BLaER1 (cell line): ENCODE results near the gene FMN2.
"Not testable (repeated sequence)": the region's sequence is repeated elsewhere in the genome, so short reads cannot be mapped to it uniquely, and the experiment has no call there.

Source experiments
- H3K27ac ChIP-seq: shearing (Covaris generic); formaldehyde crosslinking; 2 replicates; pipeline ENCODE4 v1.8.1; 2022
- H3K27me3 ChIP-seq: shearing (Covaris generic); formaldehyde crosslinking; 2 replicates; pipeline ENCODE4 v1.8.1; 2022
- H3K36me3 ChIP-seq: shearing (Covaris generic); formaldehyde crosslinking; 2 replicates; pipeline ENCODE4 v1.8.1; 2022
- H3K4me1 ChIP-seq: shearing (Covaris generic); formaldehyde crosslinking; 2 replicates; pipeline ENCODE4 v1.8.1; 2022
- H3K4me2 ChIP-seq: shearing (Covaris generic); formaldehyde crosslinking; 2 replicates; pipeline ENCODE4 v1.8.1; 2022
- H3K4me3 ChIP-seq: shearing (Covaris generic); formaldehyde crosslinking; 2 replicates; pipeline ENCODE4 v1.8.1; 2022
- H3K9ac ChIP-seq: shearing (Covaris generic); formaldehyde crosslinking; 2 replicates; pipeline ENCODE4 v1.8.1; 2022
- H3K9me3 ChIP-seq: shearing (Covaris generic); formaldehyde crosslinking; 2 replicates; pipeline ENCODE4 v1.8.1; 2022
- H4K20me1 ChIP-seq: shearing (Covaris generic); formaldehyde crosslinking; 2 replicates; pipeline ENCODE4 v1.8.1; 2022
- Cebpa-rat ChIP-seq: shearing (Covaris generic); IDR thresholded peaks from 2 replicates; pipeline ENCODE4 v1.8.1; 2022

The FMN2 gene

DNA sequence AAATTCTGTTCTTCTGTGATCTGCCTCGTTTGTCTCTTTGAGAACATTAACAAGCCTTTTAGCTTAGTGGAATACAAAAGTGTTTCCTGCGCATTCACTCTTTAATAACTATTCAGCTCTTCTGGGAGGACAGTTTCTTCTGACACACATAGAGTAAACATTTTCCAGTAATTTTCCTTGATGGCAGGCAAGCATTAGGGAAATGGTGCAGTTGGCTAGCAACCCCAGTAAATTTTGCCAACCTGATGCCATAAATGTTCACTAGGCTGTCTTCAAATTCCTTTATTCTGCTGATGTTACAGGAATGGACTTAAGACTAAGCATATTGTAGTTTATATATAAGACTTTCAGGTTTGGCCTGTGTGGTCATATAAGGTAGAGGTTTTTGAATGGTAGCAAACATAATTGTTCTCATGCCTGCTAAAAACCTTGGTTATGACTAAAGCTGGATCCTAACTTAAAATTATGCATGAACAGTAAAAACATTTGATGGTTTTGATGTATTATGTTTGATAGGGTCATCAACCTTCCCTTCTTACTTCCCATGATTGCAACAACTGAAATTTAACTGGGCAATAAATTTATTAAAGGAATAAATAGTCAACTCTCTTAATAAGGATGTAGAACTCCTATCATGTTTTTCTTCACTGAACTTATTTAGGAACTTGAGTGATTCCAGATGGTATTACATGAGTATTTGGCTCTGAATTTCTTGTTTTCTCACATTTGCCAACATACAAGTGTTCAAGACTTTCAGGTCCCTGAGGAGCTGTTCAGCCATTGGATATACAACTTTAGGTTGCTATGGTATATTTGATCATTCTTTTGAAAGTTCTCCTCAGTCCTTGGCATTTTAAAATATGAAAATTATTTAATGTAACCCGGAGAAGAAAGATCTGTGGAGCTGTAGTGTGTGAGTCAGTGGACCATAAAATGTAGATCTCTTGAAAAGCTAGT, 223.4 kb downstream of the FMN2 start:
- Histone ChIP-seq H3K4me3 (no peak overlapping the region), H3K4me1 (0 out of 2 replicates have a peak, but pooled peaks cover 6% of the 10 kb centered on the region), H3K27me3 (no peaks in the 10 kb centered on the region), H4K20me1 (no peaks in the 10 kb centered on the region), H3K9ac (no peak overlapping the region), H3K36me3 (no peaks in the 10 kb centered on the region), H3K27ac (no peak overlapping the region), H3K9me3 (no peaks in the 10 kb centered on the region), H3K4me2 (no peak overlapping the region)
- TF ChIP-seq Cebpa-rat, result no peak

DNA sequence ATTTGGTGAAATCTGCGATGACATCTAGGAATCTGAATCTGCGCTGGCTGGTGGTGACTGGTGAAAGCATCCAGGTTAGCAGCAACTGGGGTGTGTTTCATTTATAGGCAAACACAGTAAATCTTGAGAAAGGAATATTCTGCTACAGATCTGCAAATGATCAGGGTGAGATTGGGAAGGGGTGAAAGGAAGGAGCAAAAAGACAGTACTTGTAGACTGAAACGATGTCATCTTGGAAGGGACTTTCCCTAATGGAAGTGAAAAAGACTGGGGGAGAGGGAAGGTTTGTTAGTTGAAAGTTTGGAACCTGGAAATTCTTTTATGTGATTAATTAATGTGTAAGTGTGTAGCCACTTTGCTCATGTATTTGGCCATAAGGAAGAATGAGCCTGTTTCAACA, 228.3 kb downstream of the FMN2 start:
- Histone ChIP-seq H3K4me3 (no peak overlapping the region), H3K4me2 (no peak overlapping the region), H3K27me3 (no peaks in the 10 kb centered on the region), H3K36me3 (no peaks in the 10 kb centered on the region), H4K20me1 (no peaks in the 10 kb centered on the region), H3K4me1 (no peaks in the 10 kb centered on the region), H3K9me3 (no peaks in the 10 kb centered on the region), H3K9ac (no peak overlapping the region), H3K27ac (no peak overlapping the region)
- TF ChIP-seq Cebpa-rat, result no peak

DNA sequence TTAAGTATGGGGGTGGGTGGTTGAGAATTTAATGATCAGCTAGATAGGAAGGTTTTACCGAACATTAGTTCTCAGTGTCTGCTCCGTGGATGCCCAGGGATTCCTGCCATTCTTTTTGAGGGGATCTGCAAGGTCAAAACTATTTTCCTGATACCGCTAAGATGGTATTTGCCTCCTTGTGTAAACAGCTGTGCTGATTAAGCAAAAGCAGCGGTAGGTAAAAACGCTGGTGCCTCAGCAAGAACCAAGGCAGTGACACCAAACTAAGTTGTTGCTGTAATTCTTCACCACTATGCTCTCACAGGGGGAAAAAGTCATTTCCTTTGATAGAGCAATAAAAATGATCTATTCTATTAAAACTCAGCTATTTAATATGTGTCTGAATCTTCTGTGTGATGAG, 229.0 kb downstream of the FMN2 start:
- Histone ChIP-seq H3K4me3 (no peak overlapping the region), H3K9ac (no peak overlapping the region), H3K27me3 (no peaks in the 10 kb centered on the region), H3K4me1 (no peaks in the 10 kb centered on the region), H3K9me3 (no peaks in the 10 kb centered on the region), H3K27ac (no peak overlapping the region), H3K4me2 (no peak overlapping the region), H4K20me1 (no peaks in the 10 kb centered on the region), H3K36me3 (no peaks in the 10 kb centered on the region)
- no peak for TF ChIP-seq Cebpa-rat

DNA sequence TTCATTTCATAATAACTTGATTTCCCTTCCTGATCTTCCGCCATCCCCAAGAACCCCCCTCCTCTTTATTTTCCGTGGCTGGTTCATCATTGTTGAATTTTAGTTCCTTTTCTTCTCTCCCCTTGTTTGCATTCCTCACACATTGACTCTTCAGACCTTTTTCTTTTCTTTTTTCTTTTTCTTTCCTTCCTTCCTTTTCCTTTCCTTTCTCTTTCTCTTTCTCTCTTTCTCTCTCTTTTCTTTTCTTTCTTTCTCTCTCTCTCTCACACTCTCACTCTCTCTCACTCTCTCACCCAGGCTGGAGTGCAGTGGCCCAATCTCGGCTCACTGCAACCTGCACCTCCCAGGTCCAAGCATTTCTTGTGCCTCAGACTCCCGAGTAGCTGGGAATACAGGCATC, 231.3 kb downstream of the FMN2 start:
- no peaks in the 10 kb centered on the region for H3K27me3 ChIP-seq
- no peaks in the 10 kb centered on the region for H3K4me1 ChIP-seq
- TF ChIP-seq Cebpa-rat, result no peak
- no peak overlapping the region for H3K9ac ChIP-seq
- no peaks in the 10 kb centered on the region for H3K36me3 ChIP-seq
- H3K9me3 ChIP-seq, result no peaks in the 10 kb centered on the region
- no peak overlapping the region for H3K27ac ChIP-seq
- no peak overlapping the region for H3K4me3 ChIP-seq
- no peak overlapping the region for H3K4me2 ChIP-seq
- H4K20me1 ChIP-seq, result no peaks in the 10 kb centered on the region

DNA sequence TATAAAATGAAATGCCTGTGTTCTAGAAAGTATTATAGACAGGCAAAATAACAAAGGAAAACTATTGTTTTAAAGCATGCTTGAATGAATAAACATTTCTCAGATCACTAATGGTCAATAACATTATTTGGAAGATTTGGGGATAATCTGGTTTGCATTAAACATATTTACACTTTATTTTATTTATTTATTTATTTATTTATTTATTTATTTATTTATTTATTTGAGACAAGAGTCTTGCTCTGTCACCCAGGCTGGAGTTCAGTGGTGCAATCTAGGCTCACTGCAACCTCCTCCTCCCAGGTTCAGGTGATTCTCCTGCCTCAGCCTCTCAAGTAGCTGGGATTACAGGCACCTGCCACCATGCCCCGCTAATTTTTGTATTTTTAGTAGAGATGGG, 236.7 kb downstream of the FMN2 start:
- H3K4me2 ChIP-seq, H3K4me1 ChIP-seq, H3K9ac ChIP-seq, H3K27me3 ChIP-seq, H3K27ac ChIP-seq, H4K20me1 ChIP-seq, H3K9me3 ChIP-seq, H3K4me3 ChIP-seq, H3K36me3 ChIP-seq: not testable (repeated sequence)

DNA sequence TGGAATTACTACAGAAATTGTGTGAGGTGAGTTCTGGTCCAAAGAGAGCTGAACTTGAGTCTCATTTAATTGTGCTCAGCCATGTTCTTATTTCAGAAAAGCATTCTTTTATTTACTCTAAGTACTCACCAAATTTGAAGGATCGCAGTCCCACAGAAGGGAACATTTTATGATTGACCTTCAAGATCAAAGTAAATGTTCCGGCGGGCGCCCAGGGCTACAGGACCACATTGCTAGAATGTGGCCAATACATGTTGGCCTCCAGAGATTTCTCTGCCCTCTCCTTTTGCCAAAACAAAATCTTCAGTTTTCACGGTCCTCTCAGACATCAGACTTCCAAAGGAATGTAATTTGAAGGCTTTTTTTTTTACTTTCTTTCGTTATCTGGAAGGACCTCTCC, 237.8 kb downstream of the FMN2 start:
- Histone ChIP-seq H3K4me1 (peaks cover 5% of the 10 kb centered on the region; the same call in 1 of the 2 replicates), H3K36me3 (no peaks in the 10 kb centered on the region), H3K4me3 (no peak overlapping the region), H3K9ac (no peak overlapping the region), H3K27ac (no peak overlapping the region), H3K27me3 (no peaks in the 10 kb centered on the region), H3K4me2 (no peak overlapping the region), H4K20me1 (no peaks in the 10 kb centered on the region), H3K9me3 (no peaks in the 10 kb centered on the region)
- no peak for TF ChIP-seq Cebpa-rat

DNA sequence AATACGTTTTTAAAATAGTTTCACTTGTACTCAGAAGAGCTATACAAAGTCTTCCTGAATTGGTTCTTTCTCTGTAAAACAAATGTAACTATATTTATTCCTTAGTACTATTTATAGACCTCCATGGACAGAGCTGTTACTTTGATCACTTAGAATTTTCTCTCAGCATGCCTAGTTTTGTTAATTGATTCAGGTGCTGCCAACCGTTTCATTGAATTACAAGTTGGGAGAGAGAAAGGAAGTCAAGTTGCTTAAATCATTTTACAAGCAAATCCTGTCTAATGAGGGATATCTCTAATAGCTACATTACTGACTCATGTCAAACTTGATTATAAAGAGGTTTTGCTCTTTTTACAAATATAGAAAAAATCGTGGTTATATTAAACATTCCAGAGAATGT, 241.0 kb downstream of the FMN2 start:
- no peak for TF ChIP-seq Cebpa-rat
- Histone ChIP-seq H3K9me3 (no peaks in the 10 kb centered on the region), H3K9ac (no peak overlapping the region), H3K36me3 (no peaks in the 10 kb centered on the region), H3K27ac (no peak overlapping the region), H3K4me2 (peak overlapping the region; percentile 40), H3K4me3 (no peak overlapping the region), H4K20me1 (no peaks in the 10 kb centered on the region), H3K27me3 (no peaks in the 10 kb centered on the region), H3K4me1 (peaks cover 5% of the 10 kb centered on the region; the same call in 1 of the 2 replicates)

DNA sequence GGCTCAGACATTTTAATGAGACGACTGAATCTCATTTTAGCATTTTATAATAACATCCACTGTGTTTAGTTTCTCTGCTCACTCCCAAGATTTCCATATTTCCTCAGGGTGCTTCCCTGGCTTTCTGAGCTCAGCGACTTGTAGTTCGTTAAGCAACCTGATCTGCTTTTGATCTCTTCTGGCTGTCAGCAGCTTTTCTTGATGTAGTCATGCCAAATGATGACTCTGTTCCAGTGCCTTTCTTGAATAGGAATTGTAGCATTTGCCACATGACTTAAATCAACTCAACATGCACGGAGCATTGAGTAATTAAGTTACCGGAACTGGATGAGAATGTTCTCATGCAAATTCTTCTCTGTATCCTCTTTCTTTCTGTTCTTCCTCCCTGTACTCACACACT, 246.1 kb downstream of the FMN2 start:
- no peak for TF ChIP-seq Cebpa-rat
- no peak overlapping the region for H3K4me2 ChIP-seq
- H3K27me3 ChIP-seq, result no peaks in the 10 kb centered on the region
- no peak overlapping the region for H3K9ac ChIP-seq
- H4K20me1 ChIP-seq, result no peaks in the 10 kb centered on the region
- no peaks in the 10 kb centered on the region for H3K9me3 ChIP-seq
- H3K4me1 ChIP-seq, result peaks cover 3% of the 10 kb centered on the region; the same call in 1 of the 2 replicates
- H3K4me3 ChIP-seq, result no peak overlapping the region
- H3K36me3 ChIP-seq, result no peaks in the 10 kb centered on the region
- no peak overlapping the region for H3K27ac ChIP-seq

DNA sequence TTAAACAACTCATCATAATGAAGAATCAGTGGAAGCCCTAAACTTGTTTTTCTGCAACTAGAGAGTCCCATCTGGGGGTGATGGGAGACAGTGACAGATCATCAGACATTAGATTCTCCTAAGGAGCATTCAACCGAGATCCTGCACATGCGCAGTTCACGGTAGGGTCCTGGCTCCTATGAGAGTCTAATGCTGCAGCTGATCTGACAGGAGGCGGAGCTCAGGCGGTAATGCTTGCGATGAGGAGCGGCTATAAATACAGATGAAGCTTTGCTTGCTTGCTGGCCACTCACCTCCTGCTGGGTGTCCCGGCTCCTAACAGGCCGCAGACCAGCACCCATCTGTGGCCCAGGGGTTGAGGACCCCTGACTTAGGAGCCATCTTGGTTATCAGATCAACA, 247.2 kb downstream of the FMN2 start:
- Histone ChIP-seq H3K36me3 (no peaks in the 10 kb centered on the region), H3K4me2 (no peak overlapping the region), H3K27ac (no peak overlapping the region), H3K9me3 (no peaks in the 10 kb centered on the region), H3K4me3 (no peak overlapping the region), H4K20me1 (no peaks in the 10 kb centered on the region), H3K9ac (no peak overlapping the region), H3K4me1 (no peaks in the 10 kb centered on the region), H3K27me3 (no peaks in the 10 kb centered on the region)
- no peak for TF ChIP-seq Cebpa-rat

DNA sequence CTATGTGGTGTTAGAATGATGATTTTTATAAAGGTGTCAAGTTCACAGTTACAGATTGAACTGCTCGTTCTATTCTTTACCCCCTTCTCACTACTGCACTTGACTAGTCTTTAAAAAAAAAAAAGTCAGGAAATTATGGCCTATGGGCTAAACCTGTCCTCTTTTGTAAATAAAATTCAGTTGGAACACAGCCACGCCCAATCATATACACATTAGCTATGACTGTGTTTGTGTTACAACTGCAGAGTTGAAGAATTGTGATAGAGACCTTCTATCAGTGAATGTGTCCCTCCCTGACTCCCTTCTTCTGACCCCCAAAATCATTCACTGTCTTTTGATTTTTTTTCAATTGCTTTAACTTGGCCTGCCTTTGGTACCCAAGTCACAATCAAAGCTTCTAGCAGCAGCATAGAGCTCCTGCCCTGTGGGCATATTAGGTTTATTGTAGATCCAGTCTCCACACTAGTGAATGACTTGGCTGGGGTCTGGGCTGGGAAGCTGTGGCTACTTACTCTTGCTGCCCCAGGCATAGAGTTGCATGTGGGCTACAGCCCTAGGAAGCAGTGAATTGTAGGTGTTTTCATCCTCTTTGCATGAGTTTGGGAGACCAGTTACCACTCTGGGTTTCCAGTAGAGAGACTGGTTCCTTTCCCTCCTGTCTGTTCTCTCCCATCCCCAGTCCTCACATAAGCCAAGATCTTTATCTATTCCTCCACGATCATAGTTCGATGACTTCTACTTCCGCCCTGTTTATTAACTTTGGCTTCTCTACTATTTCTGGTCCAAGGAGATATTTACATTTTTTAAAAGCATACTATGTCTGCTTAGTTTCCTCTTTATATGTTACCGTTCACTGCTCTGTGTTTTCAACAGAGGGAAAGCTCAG, 249.9 kb downstream of the FMN2 start:
- H3K4me3 ChIP-seq, result no peak overlapping the region
- no peaks in the 10 kb centered on the region for H3K27me3 ChIP-seq
- H3K36me3 ChIP-seq, result no peaks in the 10 kb centered on the region
- no peaks in the 10 kb centered on the region for H3K4me1 ChIP-seq
- H3K9me3 ChIP-seq, result no peaks in the 10 kb centered on the region
- TF ChIP-seq Cebpa-rat, result no peak
- H3K4me2 ChIP-seq, result no peak overlapping the region
- no peak overlapping the region for H3K27ac ChIP-seq
- H4K20me1 ChIP-seq, result no peaks in the 10 kb centered on the region
- no peak overlapping the region for H3K9ac ChIP-seq
